ENCODE measurements around the gene SP6. TPM values are rescaled to one million over a fixed set of nuclear protein-coding genes. Genes with fewer than 3 reads are reported as not detected.

SP6 gene
- polyA plus RNA-seq, 1 experiment = 0.04 TPM

- Histone ChIP-seq H3K27ac (ENCODE audit: low read depth, low read length) (peak overlapping the region; percentile 73), H3K4me3 (ENCODE audit: low read depth, low read length) (peak overlapping the region; percentile 95), H3K27me3 (ENCODE audit: control insufficient read depth, insufficient read depth, low read length) (no peaks in the 10 kb centered on the region), H3K9me3 (ENCODE audit: control insufficient read depth, insufficient read depth, low read length) (no peaks in the 10 kb centered on the region)
- no peak for DNase-seq (ENCODE audit: low read depth, low spot score)
- ChIA-PET POLR2A (no interaction called here), CTCF (interaction anchor here (0.7 kb wide), 1 partner anchor 50 kb away, joined by 3 read pairs; no protein-coding TSS in a partner anchor)
- no peak for TF ChIP-seq CTCF (IDR thresholded peaks at IDR 0.05; ENCODE audit: low read depth, low read length)
Measured at GRCh38 chr17:47896672-47897490, 45.9 kb upstream of the SP6 start.

- Histone ChIP-seq H3K27me3 (ENCODE audit: control insufficient read depth, insufficient read depth, low read length) (no peaks in the 10 kb centered on the region), H3K4me3 (ENCODE audit: low read depth, low read length) (peak within 1 kb of the TSS; percentile 95), H3K27ac (ENCODE audit: low read depth, low read length) (peak within 1 kb of the TSS; percentile 87), H3K9me3 (ENCODE audit: control insufficient read depth, insufficient read depth, low read length) (no peaks in the 10 kb centered on the region)
- ChIA-PET POLR2A (interaction anchor here (0.5 to 1.7 kb wide), 18 partner anchors 9 to 202 kb away, joined by 3 to 12 read pairs (median 4); partner anchors contain the start of genes CDK5RAP3, LRRC46, MRPL10 and SCRN2), CTCF (interaction anchor here (0.7 to 15.7 kb wide), 4 partner anchors 51 to 75 kb away, joined by 3 to 502 read pairs (median 4); partner anchors contain the start of genes CDK5RAP3 and SCRN2)
- peak; percentile 100 for DNase-seq (ENCODE audit: low read depth, low spot score)
- TF ChIP-seq CTCF (IDR thresholded peaks at IDR 0.05; ENCODE audit: low read depth, low read length) = no peak
Measured at GRCh38 chr17:47895856-47896671, 45.1 kb upstream of the SP6 start, which contains the start of gene SP2. TSS of gene SP2 (plus strand) at chr17:47896236. CDS start at chr17:47896287, 51 bp downstream.

- Histone ChIP-seq H3K27me3 (ENCODE audit: control insufficient read depth, insufficient read depth, low read length) (no peaks in the 10 kb centered on the region), H3K9me3 (ENCODE audit: control insufficient read depth, insufficient read depth, low read length) (no peaks in the 10 kb centered on the region), H3K27ac (ENCODE audit: low read depth, low read length) (no peak overlapping the region), H3K4me3 (ENCODE audit: low read depth, low read length) (peak overlapping the region; percentile 89)
- DNase-seq (ENCODE audit: low read depth, low spot score) = no peak
- POLR2A ChIA-PET = interaction anchor here (0.5 to 1.7 kb wide), 18 partner anchors 10 to 202 kb away, joined by 3 to 12 read pairs (median 4); partner anchors contain the start of genes CDK5RAP3, LRRC46, MRPL10 and SCRN2
- CTCF ChIA-PET = interaction anchor here (0.8 to 15.7 kb wide), 4 partner anchors 46 to 76 kb away, joined by 3 to 502 read pairs (median 4); partner anchors contain the start of genes CDK5RAP3, PNPO and SCRN2
- no peak for TF ChIP-seq CTCF (IDR thresholded peaks at IDR 0.05; ENCODE audit: low read depth, low read length)
Measured at GRCh38 chr17:47895347-47895855, 44.4 kb upstream of the SP6 start.

GRCh38 chr17:47894498-47895346 is 43.8 kb upstream of the SP6 start:
- POLR2A ChIA-PET = interaction anchor here (0.9 to 1.7 kb wide), 8 partner anchors 32 to 201 kb away, joined by 3 to 12 read pairs (median 4); partner anchors contain the start of genes CDK5RAP3, LRRC46, MRPL10 and SCRN2
- DNase-seq (ENCODE audit: low read depth, low spot score) = no peak
- CTCF ChIA-PET = interaction anchor here (0.6 to 15.7 kb wide), 6 partner anchors 47 to 196 kb away, joined by 3 to 502 read pairs (median 4); partner anchors contain the start of genes CDK5RAP3, PNPO and SCRN2

More at GRCh38 chr17:47894498-47895346, 43.8 kb upstream of the SP6 start:
- Histone ChIP-seq H3K4me3 (ENCODE audit: low read depth, low read length) (peak overlapping the region; percentile 89), H3K9me3 (ENCODE audit: control insufficient read depth, insufficient read depth, low read length) (no peaks in the 10 kb centered on the region), H3K27me3 (ENCODE audit: control insufficient read depth, insufficient read depth, low read length) (no peaks in the 10 kb centered on the region), H3K27ac (ENCODE audit: low read depth, low read length) (no peak overlapping the region)
- TF ChIP-seq CTCF (IDR thresholded peaks at IDR 0.05; ENCODE audit: low read depth, low read length) = no peak
